Measurements from ENCODE around the gene ARL4C.

The ARL4C gene

DNA sequence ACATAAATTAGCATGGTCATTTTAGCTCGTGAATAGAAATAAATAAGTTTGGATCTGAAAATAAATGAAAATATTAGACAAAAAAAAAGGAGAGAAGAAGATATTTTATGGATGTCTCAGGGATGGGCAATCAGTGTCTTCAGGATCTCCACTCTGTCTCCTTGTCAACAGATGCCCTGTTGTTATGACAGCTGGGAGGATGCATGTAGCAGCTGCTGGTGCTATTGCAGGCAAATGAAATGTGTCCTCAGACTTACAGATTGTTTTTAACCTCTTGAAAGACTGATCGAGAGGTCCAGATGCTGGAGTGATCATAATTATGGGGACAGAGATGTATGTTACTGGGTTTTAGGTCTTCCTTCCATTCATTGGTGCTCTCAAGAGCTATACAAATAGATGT is 24.7 kb upstream of the ARL4C start:
- no peak for TF ChIP-seq CTCF (IDR thresholded peaks at IDR 0.05; ENCODE audit: insufficient read depth, low read length, poor library complexity, severe bottlenecking)
- Histone ChIP-seq H3K36me3 (ENCODE audit: control insufficient read depth, insufficient read depth, low read length) (no peaks in the 10 kb centered on the region), H3K4me3 (replicated peaks; ENCODE audit: low read depth, low read length) (no peak overlapping the region), H3K27me3 (replicated peaks; ENCODE audit: control insufficient read depth, insufficient read depth, low read length) (no peaks in the 10 kb centered on the region)
- DNase-seq (ENCODE audit: extremely low read depth, insufficient read length): no peak

- Histone ChIP-seq H3K4me3 (replicated peaks; ENCODE audit: low read depth, low read length) (no peak overlapping the region), H3K36me3 (ENCODE audit: control insufficient read depth, insufficient read depth, low read length) (no peaks in the 10 kb centered on the region), H3K27me3 (replicated peaks; ENCODE audit: control insufficient read depth, insufficient read depth, low read length) (no peaks in the 10 kb centered on the region)
- TF ChIP-seq CTCF (IDR thresholded peaks at IDR 0.05; ENCODE audit: insufficient read depth, low read length, poor library complexity, severe bottlenecking): no peak
- no peak for DNase-seq (ENCODE audit: extremely low read depth, insufficient read length)
These were observed 22.2 kb upstream of the ARL4C start for GRCh38 chr2:234518986-234519642.

- DNase-seq (ENCODE audit: extremely low read depth, insufficient read length): no peak
- H3K4me3 ChIP-seq (replicated peaks; ENCODE audit: low read depth, low read length): no peak overlapping the region
- TF ChIP-seq CTCF (IDR thresholded peaks at IDR 0.05; ENCODE audit: insufficient read depth, low read length, poor library complexity, severe bottlenecking): no peak
- H3K36me3 ChIP-seq (ENCODE audit: control insufficient read depth, insufficient read depth, low read length): no peaks in the 10 kb centered on the region
- H3K27me3 ChIP-seq (replicated peaks; ENCODE audit: control insufficient read depth, insufficient read depth, low read length): no peaks in the 10 kb centered on the region
These were observed 21.1 kb upstream of the ARL4C start for GRCh38 chr2:234517971-234518370.

DNA sequence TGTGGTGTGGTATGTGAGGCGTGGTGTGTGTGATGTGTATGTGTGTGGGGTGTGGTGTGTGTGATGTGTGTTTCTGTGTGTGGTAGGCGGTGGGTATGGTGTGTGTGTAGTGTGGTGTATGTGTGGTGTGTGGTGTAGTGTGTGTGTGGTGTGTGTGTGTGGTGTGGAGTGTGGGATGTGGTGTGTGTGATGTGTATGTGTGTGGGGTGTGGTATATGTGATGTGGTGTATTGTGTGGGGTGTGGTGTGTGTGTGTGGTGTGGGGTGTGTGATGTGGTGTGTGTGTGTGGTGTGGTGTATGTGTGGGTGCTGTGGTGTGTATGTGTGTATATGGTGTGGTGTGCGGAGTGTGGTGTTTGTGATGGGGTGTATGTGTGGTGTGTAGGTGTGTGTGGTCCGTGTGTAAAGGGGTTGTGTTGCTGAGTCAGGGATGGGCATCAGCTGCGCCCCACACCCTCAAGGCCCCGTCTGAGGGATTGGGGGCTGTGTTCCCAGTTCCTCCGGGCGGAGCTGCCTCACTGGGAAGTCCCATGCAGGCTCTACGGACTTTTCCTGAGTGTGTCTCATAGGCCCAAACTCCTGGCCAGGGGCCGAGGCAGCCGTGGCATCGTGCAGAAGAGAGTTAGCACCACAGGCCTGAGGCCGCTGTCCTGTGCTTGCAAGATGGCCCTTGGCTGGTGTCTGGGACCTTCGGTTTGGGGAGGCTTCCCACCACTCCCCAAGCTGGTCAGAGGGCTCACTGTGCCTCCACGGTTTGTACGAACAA is 18.2 kb upstream of the ARL4C start:
- H3K4me3 ChIP-seq (replicated peaks; ENCODE audit: low read depth, low read length): no peak overlapping the region
- no peaks in the 10 kb centered on the region for H3K27me3 ChIP-seq (replicated peaks; ENCODE audit: control insufficient read depth, insufficient read depth, low read length)
- no peaks in the 10 kb centered on the region for H3K36me3 ChIP-seq (ENCODE audit: control insufficient read depth, insufficient read depth, low read length)
- TF ChIP-seq CTCF (IDR thresholded peaks at IDR 0.05; ENCODE audit: insufficient read depth, low read length, poor library complexity, severe bottlenecking): no peak
- DNase-seq (ENCODE audit: extremely low read depth, insufficient read length): no peak

DNA sequence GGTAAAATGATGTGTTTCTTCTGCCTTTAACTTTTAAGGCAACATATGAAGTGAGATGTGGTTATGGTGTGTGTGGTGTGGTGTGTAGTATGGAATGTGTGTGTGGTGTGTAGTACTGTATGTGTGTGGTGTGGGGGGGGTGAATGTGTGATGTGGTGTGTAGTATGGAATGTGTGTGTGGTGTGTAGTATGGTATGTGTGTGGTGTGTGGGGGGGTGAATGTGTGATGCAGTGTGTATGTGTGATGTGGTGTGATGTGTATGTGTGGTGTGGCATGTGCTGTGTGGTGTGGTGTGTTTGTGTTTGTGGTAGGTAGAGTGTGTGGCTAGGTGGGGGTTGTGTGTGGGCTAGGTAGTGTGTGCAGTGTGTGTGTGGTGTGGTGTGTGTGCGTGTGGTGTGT is 17.2 kb upstream of the ARL4C start:
- no peak overlapping the region for H3K4me3 ChIP-seq (replicated peaks; ENCODE audit: low read depth, low read length)
- no peaks in the 10 kb centered on the region for H3K36me3 ChIP-seq (ENCODE audit: control insufficient read depth, insufficient read depth, low read length)
- DNase-seq (ENCODE audit: extremely low read depth, insufficient read length): no peak
- TF ChIP-seq CTCF (IDR thresholded peaks at IDR 0.05; ENCODE audit: insufficient read depth, low read length, poor library complexity, severe bottlenecking): no peak
- H3K27me3 ChIP-seq (replicated peaks; ENCODE audit: control insufficient read depth, insufficient read depth, low read length): no peaks in the 10 kb centered on the region
